Glomerular visceral epithelial cell (primary cell): Measurements from ENCODE around the gene NDUFA1.
"Not testable (repeated sequence)": the region's sequence is repeated elsewhere in the genome, so short reads cannot be mapped to it uniquely, and the experiment has no call there.

Experiments
- DNase-seq: peaks from one replicate; pipeline ENCODE4 v3.0.0-alpha.2; 2016; ENCODE audit errors: extremely low spot score

Gene NDUFA1

DNA sequence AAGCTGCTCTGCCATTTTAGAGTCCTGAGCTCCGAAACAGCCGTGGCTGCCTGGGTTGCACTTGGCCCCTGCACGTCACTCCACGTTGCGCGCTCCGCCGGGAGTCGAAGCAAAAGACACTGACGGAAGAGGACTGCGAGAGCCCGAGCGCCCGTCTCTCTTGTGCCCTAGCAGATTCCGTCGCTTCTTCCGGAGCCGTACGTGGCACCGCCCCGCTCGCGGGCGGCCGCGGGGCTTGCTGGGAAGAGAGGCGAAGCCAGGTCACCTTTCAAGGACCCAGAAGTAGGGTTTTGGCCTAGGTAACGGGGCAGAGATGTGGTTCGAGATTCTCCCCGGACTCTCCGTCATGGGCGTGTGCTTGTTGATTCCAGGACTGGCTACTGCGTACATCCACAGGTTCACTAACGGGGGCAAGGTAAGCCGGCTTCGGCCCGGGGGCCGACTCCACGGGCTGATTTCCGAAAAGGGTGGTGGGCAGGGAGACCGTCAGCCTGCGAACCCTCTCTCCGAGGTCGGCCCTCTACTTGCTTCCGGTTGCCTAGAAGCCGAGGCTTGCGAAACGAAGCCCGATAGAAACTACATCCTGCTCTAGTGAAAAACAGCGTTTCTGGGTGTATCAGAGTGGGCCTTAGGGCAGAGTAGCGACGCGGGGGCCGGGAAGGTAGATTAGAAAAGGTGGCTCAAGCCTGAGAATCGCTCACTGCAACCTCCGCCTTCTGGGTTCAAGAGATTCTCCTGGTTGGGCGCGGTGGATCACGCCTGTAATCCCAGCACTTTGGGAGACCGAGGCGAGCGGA, at the start of gene NDUFA1, which contains the start of gene RNF113A:
NDUFA1 (plus strand) TSS at position 234 of the 797 bp plus-strand sequence; CDS start at position 314, 80 bp downstream.
RNF113A (minus strand) TSS at position 135 of the 797 bp plus-strand sequence; CDS start at position 15, 120 bp downstream.
- peak; percentile 86 for DNase-seq

DNA sequence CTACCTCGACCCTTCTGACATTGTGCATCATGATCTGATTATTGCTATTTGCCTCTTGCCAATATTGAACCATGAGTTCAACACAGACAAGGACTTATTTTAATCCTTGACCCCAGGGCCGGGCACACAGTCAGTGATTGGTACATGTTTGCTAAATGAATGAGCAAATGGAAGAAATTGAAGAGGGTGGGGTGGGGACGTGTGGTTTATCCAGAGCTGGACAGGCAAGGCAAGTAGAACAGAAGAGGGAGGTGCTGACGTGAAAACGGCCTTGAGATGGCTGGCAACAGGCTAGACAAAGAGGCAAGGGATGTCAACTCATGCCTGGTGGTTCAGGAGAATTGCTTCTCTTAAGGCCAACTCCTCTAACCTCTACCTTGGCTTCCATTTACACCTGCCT, 47.4 kb upstream of the NDUFA1 start:
- DNase-seq, result not testable (repeated sequence)

- peak; percentile 8 for DNase-seq
Measured at GRCh38 chrX:119826399-119826959, 45.2 kb upstream of the NDUFA1 start.

DNA sequence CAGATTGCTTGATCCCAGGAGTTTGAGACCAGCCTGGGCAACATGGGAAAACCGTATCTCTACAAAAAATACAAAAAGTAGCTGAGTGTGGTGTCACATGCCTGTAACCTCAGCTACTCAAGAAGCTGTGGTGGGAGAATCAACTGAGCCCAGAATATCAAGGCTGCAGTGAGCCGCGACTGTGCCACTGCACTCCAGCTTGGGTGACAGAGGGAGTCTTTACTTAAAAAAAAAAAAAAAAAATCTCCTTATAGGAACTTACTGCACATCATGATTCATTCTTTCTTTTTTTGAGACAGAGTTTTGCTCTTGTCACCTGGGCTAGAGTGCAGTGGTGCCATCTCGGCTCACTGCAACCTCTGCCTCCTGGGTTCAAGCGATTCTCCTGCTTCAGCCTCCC, 43.2 kb upstream of the NDUFA1 start:
- peak; percentile 13 for DNase-seq

GRCh38 chrX:119833905-119834304, 37.7 kb upstream of the NDUFA1 start:
- no peak for DNase-seq

DNA sequence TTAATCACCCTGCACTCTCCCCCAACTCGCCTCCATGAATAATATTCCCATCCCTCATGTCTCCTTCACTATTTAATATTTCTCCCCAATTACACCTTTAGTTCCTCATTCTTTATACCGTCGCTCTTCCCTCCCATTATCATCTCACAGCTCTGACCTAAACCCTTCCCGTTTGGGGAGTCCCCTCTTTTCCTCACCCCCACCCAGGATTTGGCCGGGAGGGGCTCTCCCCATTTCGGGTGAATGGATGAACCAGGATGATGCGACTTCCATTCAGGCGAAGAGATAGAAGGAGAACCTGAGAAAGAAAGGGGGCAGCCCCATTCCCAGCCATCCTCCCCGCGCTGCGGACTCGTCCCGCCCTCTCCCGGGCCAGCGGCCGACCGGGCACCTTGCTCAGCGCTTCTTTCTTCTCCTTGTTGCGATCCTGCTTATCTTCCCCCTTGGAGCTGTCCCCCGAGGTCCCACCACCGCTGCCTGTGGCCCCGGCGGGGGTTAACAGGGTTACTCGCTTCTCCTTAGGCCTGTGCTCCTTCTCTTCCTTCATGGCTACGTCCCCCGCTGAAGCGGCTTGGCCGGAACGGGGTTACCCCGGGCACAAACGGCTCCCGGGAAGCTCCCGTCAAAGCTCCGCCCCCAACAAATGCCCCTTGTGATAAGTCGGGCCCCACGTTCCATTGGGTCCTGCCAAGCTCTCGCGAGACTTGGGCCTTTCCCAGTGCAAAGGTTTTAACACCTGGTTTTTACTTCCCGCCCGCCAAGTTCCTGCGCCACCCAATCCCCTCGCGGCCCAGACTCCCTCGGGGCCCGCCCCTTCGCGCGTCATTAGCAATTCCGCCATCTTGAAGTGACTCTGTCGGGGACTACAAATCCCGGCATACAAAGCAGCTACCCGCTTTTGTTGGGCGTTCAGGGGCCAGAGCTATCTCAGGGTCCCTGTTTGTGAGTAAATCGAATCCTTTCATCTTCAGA, 19.0 kb upstream of the NDUFA1 start, which contains the start of gene UPF3B:
UPF3B (minus strand) TSS at position 582 of the 972 bp plus-strand sequence; CDS start at position 547, 35 bp downstream.
- peak; percentile 98 for DNase-seq

GRCh38 chrX:119853444-119853843, 18.2 kb upstream of the NDUFA1 start:
- peak; percentile 4 for DNase-seq

- DNase-seq, result peak; percentile 11
Measured at GRCh38 chrX:119870626-119871131, 953 bp upstream of the NDUFA1 start.

GRCh38 chrX:119871245-119871598, 410 bp upstream of the NDUFA1 start:
- peak; percentile 13 for DNase-seq

GRCh38 chrX:119878740-119879139, 7.1 kb downstream of the NDUFA1 start:
- DNase-seq, result no peak

DNA sequence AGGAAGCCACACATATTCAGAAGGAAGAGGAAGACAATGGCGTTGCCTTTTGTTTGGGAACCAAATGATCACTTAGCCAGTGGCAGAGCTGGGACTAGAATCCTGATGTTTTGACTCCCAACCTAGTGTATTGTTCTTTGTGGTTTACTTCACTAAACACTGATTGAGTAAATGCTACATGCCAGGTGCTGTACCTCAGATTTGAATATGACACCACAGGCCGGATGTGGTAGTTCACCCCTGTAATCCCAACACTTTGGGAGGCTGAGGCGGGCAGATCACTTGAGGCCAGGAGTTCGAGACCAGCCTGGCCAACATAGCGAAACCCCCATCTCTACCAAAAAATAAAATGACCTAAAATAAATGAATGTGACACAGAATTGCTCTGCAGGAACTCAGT, 8.4 kb downstream of the NDUFA1 start:
- no peak for DNase-seq

DNA sequence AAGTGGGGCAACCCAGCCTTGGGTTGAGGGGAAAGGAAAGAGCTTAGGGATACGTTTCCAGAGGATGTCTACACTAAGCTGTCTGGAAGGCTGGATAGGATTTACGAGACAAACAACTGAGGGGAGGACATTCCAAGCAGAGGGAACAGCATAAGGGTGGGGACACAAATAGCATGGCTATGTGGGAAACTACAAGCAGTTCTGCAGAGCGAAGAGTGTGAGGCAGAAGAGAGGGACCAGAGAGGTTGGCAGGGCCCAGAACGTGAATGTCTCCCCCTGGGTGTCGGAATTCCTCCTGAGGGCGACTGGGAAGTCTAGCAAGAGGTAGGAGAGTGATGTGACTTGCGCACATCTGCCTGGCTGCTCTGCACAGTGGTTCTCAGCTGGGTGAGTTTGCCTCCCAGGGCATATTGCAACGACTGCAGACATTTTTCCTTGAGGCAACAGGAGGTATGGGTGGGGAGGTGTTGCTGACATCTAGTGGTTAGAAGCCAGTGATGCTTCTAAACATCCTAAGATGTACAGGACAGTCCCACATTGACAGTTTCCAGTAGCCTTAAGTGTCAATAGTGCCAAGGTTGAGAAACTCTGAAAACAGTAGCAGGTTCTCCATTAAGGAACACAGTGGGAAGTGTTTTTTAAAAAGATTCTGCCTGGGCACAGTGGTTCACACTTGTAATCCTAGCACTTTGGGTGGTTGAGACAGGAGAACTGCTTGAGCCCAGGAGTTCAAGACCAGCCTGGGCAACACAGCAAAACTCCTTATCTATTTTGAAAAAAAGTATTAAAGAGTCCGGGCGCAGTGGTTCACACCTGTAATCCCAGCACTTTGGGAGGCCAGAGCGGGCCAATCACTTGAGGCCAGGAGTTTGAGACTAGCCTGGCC, 9.2 kb downstream of the NDUFA1 start:
- peak; percentile 53 for DNase-seq

GRCh38 chrX:119885554-119886428, 14.2 kb downstream of the NDUFA1 start:
- DNase-seq, result peak; percentile 7

GRCh38 chrX:119887721-119888425, 16.2 kb downstream of the NDUFA1 start:
- peak; percentile 54 for DNase-seq

DNA sequence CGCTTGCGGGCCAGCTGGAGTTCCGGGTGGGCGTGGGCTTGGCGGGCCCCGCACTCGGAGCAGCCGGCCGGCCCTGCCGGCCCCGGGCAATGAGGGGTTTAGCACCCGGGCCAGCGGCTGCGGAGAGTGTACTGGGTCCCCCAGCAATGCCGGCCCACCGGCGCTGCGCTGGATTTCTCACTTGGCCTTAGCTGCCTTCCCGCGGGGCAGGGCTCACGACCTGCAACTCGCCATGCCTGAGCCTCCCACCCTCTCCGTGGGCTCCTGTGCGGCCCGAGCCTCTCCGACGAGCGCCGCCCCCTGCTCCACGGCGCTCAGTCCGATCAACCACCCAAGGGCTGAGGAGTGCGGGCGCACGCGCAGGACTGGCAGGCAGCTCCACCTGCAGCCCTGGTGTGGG, 19.0 kb downstream of the NDUFA1 start:
- not testable (repeated sequence) for DNase-seq

- not testable (repeated sequence) for DNase-seq
Measured at GRCh38 chrX:119891961-119892692, 20.5 kb downstream of the NDUFA1 start.

DNA sequence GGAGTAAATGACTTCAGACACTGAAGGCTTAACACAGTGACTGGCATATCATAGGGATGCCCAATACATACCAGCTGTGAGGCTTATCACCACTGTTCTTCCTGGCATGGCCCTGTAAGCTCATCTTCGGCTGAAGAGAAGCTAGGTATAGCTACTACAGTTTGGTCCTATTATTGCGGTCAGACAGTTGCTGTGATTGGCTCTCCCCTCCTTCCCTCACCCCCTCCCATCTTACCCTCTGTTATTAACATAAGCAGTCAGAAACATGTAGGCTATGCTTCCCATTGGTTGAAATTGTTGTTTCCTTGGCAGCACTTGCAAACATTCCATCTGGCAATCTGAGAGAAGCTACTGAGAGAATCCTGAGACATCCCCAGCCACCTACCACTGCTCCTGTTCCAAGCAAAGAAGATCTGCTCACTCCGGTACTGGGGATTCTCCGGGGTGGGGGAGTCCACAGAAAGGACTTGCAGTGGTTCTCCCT, 24.3 kb downstream of the NDUFA1 start, which contains the start of gene AKAP14:
AKAP14 (plus strand) TSS at position 51 of the 484 bp plus-strand sequence. CDS start 7,331 bp downstream, outside the sequence.
- no peak for DNase-seq

DNA sequence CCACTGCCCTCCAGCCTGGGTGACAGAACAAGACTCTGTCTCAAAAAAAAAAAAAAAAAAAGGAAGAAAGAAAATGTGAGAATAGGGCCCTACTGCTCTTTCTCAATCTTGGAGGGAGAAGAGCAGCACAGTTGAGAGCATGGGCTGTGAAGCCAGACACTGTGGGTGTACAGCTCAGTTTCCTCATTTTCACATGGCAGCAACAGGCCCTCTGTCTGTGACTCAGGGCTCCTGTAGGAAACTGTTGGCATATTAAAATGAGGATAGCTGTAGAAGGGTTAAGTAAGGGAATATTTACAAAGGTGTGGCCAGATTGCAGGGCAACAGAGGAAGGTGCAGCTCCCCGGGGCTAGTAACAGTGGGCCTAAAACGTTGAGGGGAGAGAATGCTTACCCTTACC, 27.5 kb downstream of the NDUFA1 start:
- no peak for DNase-seq
